ENCODE results near the gene TNIK. TPM values are rescaled to one million over a fixed set of nuclear protein-coding genes. Genes with fewer than 3 reads are reported as not detected.

The TNIK gene
- total RNA-seq, 1 experiment from 2014 or later, result 7.0 TPM

GRCh38 chr3:171236265-171237008, 223.8 kb downstream of the TNIK start:
- no peak for DNase-seq
- ATAC-seq, result no peak
- TF ChIP-seq EZH2 (IDR thresholded peaks at IDR 0.05; ENCODE audit: low read length, unreplicated experiment), result no peak
- TF ChIP-seq EZH2phosphoT487 (IDR thresholded peaks at IDR 0.05; ENCODE audit: borderline replicate concordance, low read length), result no peak
- no peak for TF ChIP-seq CTCF (conservative IDR thresholded peaks at IDR 0.05; ENCODE audit: low read depth, low read length)
- no peaks in the 10 kb centered on the region for H3F3A ChIP-seq (ENCODE audit: low read length, unreplicated experiment)
- no peaks in the 10 kb centered on the region for H3K79me2 ChIP-seq (ENCODE audit: low read length)
- intact Hi-C loops (cut with micrococcal nuclease), result no loop called here
- no TSS peak for BruUV-seq (replicated peaks)
- H3K4me3 ChIP-seq (ENCODE audit: low read length), result no peak overlapping the region
- H3K4me1 ChIP-seq (ENCODE audit: insufficient read depth, low read length), result no peaks in the 10 kb centered on the region
- no peak overlapping the region for H3K9ac ChIP-seq (ENCODE audit: low read length)
- no peak overlapping the region for H3K4me2 ChIP-seq (ENCODE audit: low read length)
- CTCF ChIA-PET, result no interaction called here
- no peaks in the 10 kb centered on the region for H3K9me3 ChIP-seq (ENCODE audit: low read length)
- no peaks in the 10 kb centered on the region for H3K27me3 ChIP-seq (ENCODE audit: low read length)
- no peak overlapping the region for H2AFZ ChIP-seq (ENCODE audit: low read length)
- H4K20me1 ChIP-seq (ENCODE audit: low read length), result no peaks in the 10 kb centered on the region
- no peaks in the 10 kb centered on the region for H3K36me3 ChIP-seq (ENCODE audit: low read depth, low read length)
- H3K27ac ChIP-seq (ENCODE audit: low read length), result no peak overlapping the region
- no peaks in the 10 kb centered on the region for H3K9me2 ChIP-seq (replicated peaks; ENCODE audit: low read length)
- POLR2A ChIA-PET (ENCODE audit: unreplicated experiment), result no interaction called here

- H3K9ac ChIP-seq (ENCODE audit: low read length), result no peak overlapping the region
- TF ChIP-seq EZH2phosphoT487 (IDR thresholded peaks at IDR 0.05; ENCODE audit: borderline replicate concordance, low read length), result no peak
- no peak for TF ChIP-seq CTCF (conservative IDR thresholded peaks at IDR 0.05; ENCODE audit: low read depth, low read length)
- TF ChIP-seq EZH2 (IDR thresholded peaks at IDR 0.05; ENCODE audit: low read length, unreplicated experiment), result no peak
- H2AFZ ChIP-seq (ENCODE audit: low read length), result no peak overlapping the region
- H3K27ac ChIP-seq (ENCODE audit: low read length), result no peak overlapping the region
- intact Hi-C loops (cut with micrococcal nuclease), result no loop called here
- H4K20me1 ChIP-seq (ENCODE audit: low read length), result no peaks in the 10 kb centered on the region
- BruUV-seq (replicated peaks), result no TSS peak
- H3K36me3 ChIP-seq (ENCODE audit: low read depth, low read length), result no peaks in the 10 kb centered on the region
- H3K4me2 ChIP-seq (ENCODE audit: low read length), result no peak overlapping the region
- no peaks in the 10 kb centered on the region for H3K9me2 ChIP-seq (replicated peaks; ENCODE audit: low read length)
- no peaks in the 10 kb centered on the region for H3K79me2 ChIP-seq (ENCODE audit: low read length)
- POLR2A ChIA-PET (ENCODE audit: unreplicated experiment), result no interaction called here
- no peak for ATAC-seq
- no peaks in the 10 kb centered on the region for H3K4me1 ChIP-seq (ENCODE audit: insufficient read depth, low read length)
- no peak overlapping the region for H3K4me3 ChIP-seq (ENCODE audit: low read length)
- CTCF ChIA-PET, result no interaction called here
- H3K9me3 ChIP-seq (ENCODE audit: low read length), result no peaks in the 10 kb centered on the region
- no peaks in the 10 kb centered on the region for H3K27me3 ChIP-seq (ENCODE audit: low read length)
- H3F3A ChIP-seq (ENCODE audit: low read length, unreplicated experiment), result no peaks in the 10 kb centered on the region
- DNase-seq, result no peak
Observed at GRCh38 chr3:171234298-171235010, 225.8 kb downstream of the TNIK start.

GRCh38 chr3:171231361-171231760, 228.8 kb downstream of the TNIK start:
- POLR2A ChIA-PET (ENCODE audit: unreplicated experiment), result no interaction called here
- DNase-seq (no peak), ATAC-seq (no peak)
- Histone ChIP-seq H3K4me3 (ENCODE audit: low read length) (no peak overlapping the region), H3K4me2 (ENCODE audit: low read length) (no peak overlapping the region), H3K36me3 (ENCODE audit: low read depth, low read length) (no peaks in the 10 kb centered on the region), H4K20me1 (ENCODE audit: low read length) (no peaks in the 10 kb centered on the region), H3K79me2 (ENCODE audit: low read length) (no peaks in the 10 kb centered on the region), H2AFZ (ENCODE audit: low read length) (no peak overlapping the region), H3K9ac (ENCODE audit: low read length) (no peak overlapping the region), H3K9me3 (ENCODE audit: low read length) (no peaks in the 10 kb centered on the region), H3K27ac (ENCODE audit: low read length) (no peak overlapping the region), H3F3A (ENCODE audit: low read length, unreplicated experiment) (no peaks in the 10 kb centered on the region), H3K27me3 (ENCODE audit: low read length) (no peaks in the 10 kb centered on the region), H3K4me1 (ENCODE audit: insufficient read depth, low read length) (no peaks in the 10 kb centered on the region; the same call in 1 of the 2 replicates), H3K9me2 (replicated peaks; ENCODE audit: low read length) (no peaks in the 10 kb centered on the region)
- no TSS peak for BruUV-seq (replicated peaks)
- intact Hi-C loops (cut with micrococcal nuclease), result no loop called here
- CTCF ChIA-PET, result no interaction called here
- TF ChIP-seq EZH2 (IDR thresholded peaks at IDR 0.05; ENCODE audit: low read length, unreplicated experiment) (no peak), EZH2phosphoT487 (IDR thresholded peaks at IDR 0.05; ENCODE audit: borderline replicate concordance, low read length) (no peak), CTCF (conservative IDR thresholded peaks at IDR 0.05; ENCODE audit: low read depth, low read length) (no peak)
